Superior temporal gyrus (tissue), 1 donor: ENCODE data around the gene PPP1CB.

Source experiments
- DNase-seq: peaks from one replicate; pipeline ENCODE4 v3.0.0-alpha.2; 2016; ENCODE audit errors: extremely low spot score

PPP1CB gene

DNA sequence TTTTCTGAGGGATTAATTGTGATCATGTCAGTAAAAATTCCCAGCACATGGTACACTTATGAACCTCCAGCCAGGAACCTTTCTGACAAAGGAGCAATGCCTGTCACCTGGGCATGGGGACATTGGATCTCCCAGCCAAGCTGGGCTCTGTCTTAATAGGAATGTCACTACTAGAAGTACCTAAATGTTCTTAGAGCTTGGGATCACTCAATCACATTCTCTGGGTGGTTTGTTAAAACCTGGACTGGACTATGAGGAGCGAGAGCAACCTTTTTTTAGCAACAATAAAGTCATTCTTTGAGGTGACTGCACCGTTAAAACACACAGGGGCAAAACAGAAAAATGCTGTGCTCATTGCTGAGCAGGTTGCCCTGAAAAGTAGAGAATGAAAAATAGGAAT lies 6.4 kb upstream of the PPP1CB start:
- DNase-seq, result no peak

DNA sequence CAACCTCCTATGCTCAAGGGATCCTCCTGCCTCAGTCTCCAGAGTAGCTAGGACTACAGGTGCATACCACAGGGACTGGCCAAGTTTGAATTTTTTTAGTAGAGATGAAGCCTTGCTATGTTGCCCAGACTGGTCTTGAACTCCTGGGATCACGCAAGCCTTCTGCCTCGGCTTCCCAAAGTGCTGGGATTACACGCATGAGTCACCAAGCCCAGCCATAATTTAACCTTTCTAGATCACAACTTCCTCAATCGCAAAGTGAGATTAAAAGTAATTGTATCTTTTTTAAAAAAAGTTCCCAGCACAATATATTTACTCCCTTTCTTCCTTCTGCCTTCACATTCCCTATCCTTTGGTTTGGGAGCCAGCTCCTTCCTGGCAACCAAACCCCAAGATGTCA lies 5.8 kb upstream of the PPP1CB start:
- DNase-seq, result no peak

DNA sequence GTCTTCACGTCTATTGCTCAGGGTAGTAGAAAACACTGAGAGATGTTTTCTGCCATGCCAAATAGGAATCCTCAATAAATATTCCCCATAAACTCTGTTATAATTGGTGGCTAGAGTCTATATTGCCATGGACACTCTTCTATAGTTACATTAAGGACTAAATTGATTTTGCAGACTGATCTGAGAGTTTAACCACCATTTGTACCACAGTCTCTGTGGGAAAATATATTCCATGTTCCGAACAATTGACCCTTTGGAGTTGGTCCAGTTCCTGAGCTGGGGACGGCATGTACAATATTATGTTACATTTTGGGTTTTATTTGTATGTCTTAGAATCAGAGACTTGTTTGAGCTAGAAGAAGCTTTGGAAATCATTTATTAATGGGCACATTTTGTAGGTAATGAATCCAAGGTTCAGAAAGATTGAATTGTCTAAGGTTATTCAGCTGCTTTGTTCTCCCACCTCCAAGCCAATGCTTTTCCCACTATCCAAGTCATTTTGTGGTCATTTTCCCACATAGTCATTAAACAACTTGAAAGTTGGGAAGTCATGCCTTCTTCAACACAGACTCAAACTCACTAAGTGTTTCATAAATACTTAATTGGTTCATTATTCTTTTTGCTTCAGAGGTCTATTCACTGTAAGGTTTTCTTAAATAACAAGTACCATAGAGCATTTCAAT lies 5.1 kb upstream of the PPP1CB start:
- DNase-seq, result no peak

DNA sequence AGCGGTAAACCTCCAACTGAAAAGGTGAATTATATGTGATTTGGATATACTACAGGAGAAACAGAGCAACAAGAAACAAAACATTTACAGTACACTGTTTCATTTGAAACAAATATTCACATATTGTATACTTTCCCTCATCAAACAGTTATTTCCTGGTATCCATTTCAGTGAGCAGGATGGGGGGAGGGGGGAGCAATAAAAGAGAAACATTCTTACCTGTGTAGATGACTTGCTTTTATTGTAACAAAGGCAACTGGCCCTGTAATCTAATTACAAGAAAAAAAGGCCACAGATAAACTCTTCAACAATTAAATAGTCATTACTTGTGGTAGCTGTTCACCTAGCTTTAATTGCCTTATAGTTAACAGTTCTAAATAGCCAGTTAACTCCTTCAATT lies 3.9 kb upstream of the PPP1CB start:
- DNase-seq, result no peak

GRCh38 chr2:28748176-28748575 lies 3.5 kb upstream of the PPP1CB start:
- DNase-seq, result no peak

DNA sequence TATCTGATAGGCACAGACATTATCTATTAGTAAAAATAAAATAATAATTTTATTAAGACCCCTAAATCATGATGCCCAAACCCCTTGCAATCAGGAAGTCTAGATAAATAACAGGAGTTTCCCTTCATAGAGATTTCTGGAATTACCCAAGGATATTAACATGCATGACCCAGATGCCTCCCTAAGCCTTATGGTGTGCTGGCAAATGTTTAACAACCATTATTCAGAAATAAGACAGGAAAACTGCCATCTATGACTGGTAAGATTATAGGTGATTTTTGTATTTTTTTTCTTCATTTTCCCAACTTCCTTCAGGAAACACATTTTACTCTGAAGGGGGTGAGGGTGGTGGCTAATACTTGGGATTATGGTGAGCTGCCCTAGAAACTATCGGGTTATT lies 2.7 kb upstream of the PPP1CB start:
- DNase-seq, result no peak

DNA sequence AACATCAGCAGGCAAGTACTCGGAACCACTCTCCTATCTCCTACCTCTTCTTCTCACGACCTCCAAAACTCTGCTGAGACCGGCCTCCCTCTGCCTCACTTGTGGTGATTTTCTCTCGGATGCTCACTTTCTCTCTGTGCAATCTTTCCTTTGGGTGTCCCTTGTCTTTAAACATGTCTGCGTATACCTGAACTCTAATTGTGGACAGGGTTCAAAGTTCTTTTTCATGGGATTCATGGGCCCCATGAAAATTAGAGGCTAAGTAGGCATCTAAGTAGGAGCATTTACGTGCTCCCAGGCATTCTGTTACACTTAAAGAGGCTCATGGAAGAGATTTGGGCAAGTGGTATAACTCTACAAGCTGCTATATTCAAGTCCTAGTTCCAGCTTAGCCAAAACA lies 2.1 kb upstream of the PPP1CB start:
- DNase-seq, result no peak

- peak; percentile 76 for DNase-seq
Observed at GRCh38 chr2:28750316-28751251, 1.0 kb upstream of the PPP1CB start.

GRCh38 chr2:28751956-28752630 lies 463 bp downstream of the PPP1CB start:
- no peak for DNase-seq

- peak; percentile 53 for DNase-seq
Observed at GRCh38 chr2:28752631-28753376, 1.2 kb downstream of the PPP1CB start.

GRCh38 chr2:28754321-28754720 lies 2.7 kb downstream of the PPP1CB start:
- DNase-seq, result no peak

DNA sequence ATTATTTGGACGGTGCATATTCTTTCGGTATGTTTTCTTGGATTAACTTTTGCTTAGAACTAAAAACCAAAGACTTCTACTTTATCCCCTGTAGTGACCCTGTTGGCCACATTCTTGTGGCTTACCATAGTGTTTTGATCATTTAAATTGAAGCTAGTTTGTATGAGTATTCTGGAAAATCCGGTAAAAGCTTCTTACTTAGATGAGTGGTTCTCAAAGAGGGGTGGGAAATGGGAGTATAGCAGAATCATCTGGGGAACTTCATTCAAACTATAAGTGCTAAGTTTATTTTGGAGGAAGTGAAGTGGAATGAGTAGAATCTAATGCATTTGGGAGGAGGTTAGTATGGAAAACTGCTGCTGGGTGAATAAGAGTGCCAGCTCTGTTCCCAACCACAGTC lies 3.8 kb downstream of the PPP1CB start:
- no peak for DNase-seq

GRCh38 chr2:28758459-28758858 lies 6.8 kb downstream of the PPP1CB start:
- no peak for DNase-seq

DNA sequence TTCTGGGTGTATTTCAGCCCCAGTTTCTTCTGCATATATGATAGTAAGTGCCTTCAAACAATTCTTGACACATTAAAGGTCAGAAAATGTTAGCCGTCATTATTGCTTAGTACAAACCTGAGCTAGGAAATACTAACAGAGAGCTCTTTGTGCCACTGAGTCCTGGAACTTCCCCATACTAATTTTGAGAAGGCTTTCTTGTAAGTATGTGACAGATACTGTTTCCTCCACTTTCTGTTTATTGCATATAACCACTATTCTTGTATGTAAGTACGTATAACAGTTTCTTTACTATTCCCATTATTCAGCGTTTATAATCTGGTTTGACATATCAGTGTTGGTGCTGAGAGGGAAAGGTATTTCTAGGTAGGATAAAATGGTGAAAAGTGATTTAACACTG lies 9.8 kb downstream of the PPP1CB start:
- DNase-seq, result no peak

DNA sequence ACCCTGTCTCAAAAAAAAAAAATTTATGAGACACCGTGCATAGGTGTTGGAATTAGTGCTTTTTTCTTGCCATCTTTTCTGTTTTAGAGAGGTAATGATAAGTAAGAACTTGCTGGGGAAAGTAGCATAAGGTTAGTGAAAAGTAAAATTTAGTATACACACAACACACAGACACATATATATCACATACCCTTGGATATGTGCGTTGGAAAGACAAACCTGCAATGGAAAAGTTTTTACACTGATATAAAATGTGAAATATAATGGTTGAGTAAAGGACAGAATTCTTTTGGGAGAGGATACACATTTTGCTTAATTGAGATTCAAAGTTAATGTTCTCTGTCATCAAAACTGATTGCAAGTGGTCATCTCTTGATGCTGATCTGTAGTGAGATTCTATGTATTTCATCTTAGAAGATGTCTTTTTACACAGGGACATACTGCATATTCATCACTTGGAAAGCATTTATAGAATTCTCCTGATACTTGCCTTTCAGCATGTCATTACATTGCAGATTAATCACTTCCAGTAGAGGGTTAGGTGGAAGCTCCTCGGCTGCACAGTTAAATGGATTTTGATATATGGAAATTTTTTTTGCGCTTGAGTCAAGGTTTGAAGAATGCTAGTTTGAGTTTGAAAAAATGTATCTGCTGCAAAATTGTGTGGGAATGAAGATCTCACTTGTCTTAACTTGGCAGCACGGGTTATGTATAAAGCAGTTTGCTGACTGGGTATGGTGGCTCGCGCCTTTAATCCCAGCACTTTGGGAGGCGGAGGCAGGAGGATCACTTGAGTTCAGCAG lies 13.5 kb downstream of the PPP1CB start:
- peak; percentile 24 for DNase-seq

- no peak for DNase-seq
Observed at GRCh38 chr2:28766070-28766469, 14.4 kb downstream of the PPP1CB start.

DNA sequence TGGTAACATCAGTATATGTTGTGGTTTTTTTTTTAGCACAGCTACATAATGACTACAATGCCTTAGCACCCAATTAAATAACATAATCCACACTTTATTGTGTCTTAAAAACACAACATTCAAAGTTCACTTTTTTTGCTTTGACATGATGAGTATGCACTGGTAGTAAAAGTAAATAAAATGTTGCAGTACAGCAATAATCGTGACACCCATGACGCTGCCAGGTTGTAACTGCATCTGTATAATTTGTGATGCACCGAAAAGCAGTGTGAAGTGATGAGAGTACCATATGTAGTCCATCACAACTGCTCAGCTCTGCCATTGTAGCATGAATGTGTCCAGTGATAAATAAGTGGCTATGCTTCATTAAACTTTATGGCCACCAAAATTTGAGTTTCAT lies 15.7 kb downstream of the PPP1CB start:
- DNase-seq, result no peak

DNA sequence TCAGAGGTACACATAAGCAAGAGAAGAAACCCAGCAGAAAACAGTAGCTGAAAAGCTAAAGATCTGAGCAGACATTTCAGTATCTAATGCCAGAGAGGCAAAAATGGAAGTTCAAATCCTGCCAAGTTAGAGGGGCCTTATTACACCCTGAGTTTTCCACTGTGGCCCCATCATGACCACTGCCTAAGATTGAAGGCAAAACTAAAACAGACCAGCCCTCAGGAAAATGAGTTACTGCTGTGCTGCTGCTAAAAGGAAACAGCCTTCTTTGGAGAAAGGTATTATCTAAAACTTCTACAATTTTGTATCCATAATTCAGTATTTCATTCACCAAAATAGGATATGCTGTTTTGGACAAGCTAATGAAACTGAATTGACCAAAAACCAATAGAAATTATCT lies 16.8 kb downstream of the PPP1CB start:
- DNase-seq, result no peak

DNA sequence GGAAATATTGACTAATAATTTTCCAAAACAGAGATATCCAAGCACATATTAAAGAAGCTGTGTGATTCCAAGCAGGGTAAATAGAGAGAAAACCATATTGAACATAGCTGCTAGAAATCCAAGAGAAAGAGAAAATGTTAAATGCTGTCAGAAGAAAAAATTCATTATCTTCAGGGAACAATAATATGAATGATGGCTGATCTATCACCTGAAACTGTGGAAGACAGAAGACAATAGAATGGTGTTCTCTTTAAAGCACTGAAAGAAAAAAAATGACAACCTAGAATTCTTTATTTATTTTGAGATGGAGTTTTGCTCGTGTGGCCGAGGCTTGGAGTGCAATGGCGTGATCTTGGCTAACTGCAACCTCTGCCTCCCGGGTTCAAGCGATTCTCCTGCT lies 17.3 kb downstream of the PPP1CB start:
- no peak for DNase-seq

DNA sequence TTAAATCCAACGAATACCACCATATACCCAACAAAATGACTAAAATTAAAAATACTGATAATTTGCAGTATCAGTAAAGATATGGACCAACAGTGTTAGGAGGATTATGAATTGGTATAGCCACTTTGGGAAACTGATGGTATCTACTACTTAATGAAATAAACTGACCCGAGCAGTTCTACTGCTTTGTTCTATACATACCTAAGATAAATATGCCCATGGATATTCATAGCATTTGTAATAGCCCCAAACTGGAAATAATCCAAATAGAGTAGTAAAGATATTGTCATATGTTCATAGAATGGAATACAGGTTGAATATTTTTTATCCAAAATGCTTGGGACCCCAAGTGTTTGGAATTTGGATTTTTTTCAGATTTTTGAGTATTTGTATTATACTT lies 20.7 kb downstream of the PPP1CB start:
- no peak for DNase-seq

GRCh38 chr2:28776471-28776870 lies 24.8 kb downstream of the PPP1CB start:
- no peak for DNase-seq
